Measurements from ENCODE around the gene SPINK9.

- TF ChIP-seq POLR2A (IDR thresholded peaks at IDR 0.05), result no peak
- TF ChIP-seq CTCF (IDR thresholded peaks at IDR 0.05), result no peak
Observed at GRCh38 chr5:148347706-148348105, 12.3 kb downstream of the SPINK9 start.
